ENCODE data around the gene TNNI3.

GRCh38 chr19:55197528-55197927, 40.0 kb upstream of the TNNI3 start:
- TF ChIP-seq TAF1 (IDR thresholded peaks at IDR 0.05; ENCODE audit: borderline replicate concordance, low read depth, low read length) (no peak), POLR2AphosphoS5 (IDR thresholded peaks at IDR 0.05; ENCODE audit: low read depth, low read length) (no peak)

Measured in GM12892 (cell line).